Heart left ventricle (tissue), 13 donors: ENCODE data around the gene TMEM163.

ENCODE experiments used
- POLR2A ChIP-seq, 2 donors: fragments of 450-650 bp; IDR thresholded peaks; one replicate each; pipeline ENCODE4 v1.6.1; 2017; ENCODE audit warnings: antibody characterized with exemption in 2 of 2, mild to moderate bottlenecking in 2 of 2, moderate library complexity in 2 of 2
- TF ChIP-seq, protein P1 (sequence below), 12 donors: fragments of 200-600 bp; sonication (generic) in 4 of 12; IDR thresholded peaks; one replicate each; pipeline versions ENCODE4 v1.5.0 to v1.8.0; 2018 to 2022; ENCODE audit warnings: antibody characterized with exemption in 12 of 12, mild to moderate bottlenecking in 5 of 12
- donor health status: ischemic (EF 13 %, LVEDD 7.1; RV severe dilation, severe dysfunction).
- donor health status: DM: no; HTN: yes; CAD: no.
- donor health status: DM: no; HTN: no; CAD: no.
- donor health status: ischemic (EF 25% LVEDD 6.9; RV normal size, moderate dysfunction).
- donor health status: ischemic (EF 25% LVEDD 5.7; RV mildly dilated, moderate dysfunction).
- donor health status: ischemic (EF 35%, LVEDD 5.7; RV mildly dilated, moderate dysfunction).
- donor health status: nonischemic (EF 11% LVEDD 7.7; RV severe dilation, severe dysfunction).
- donor health status: DM: yes; HTN: yes; CAD: no.
- donor health status: PGD.
- donor health status: ischemic (EF 29% LVEDD 5.4; RV normal size, mild dysfunction).
- donor health status: nonischemic (EF 23%, LVEDD 6.1; RV moderate dilation, normal function).

DNA sequence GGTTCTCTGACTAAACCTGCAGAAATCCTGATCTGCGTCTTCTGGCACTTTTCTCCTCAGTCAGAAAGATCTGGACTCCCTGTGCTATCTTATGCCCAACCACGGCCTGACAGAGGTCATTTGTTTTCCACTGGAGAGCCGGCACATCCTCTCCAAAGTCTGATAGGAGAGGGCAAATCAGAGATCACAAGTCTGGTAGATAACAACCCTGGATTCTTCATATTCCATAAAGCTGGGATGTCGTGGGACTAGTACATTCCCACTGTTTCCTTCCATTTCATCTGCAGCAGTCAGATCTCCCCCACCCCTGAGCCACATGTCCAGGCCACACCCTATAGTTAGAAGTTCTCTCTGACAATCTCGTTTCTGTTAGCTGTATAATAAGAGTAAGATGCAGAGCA is 308.0 kb downstream of the TMEM163 start:
- TF ChIP-seq, protein P1, sequence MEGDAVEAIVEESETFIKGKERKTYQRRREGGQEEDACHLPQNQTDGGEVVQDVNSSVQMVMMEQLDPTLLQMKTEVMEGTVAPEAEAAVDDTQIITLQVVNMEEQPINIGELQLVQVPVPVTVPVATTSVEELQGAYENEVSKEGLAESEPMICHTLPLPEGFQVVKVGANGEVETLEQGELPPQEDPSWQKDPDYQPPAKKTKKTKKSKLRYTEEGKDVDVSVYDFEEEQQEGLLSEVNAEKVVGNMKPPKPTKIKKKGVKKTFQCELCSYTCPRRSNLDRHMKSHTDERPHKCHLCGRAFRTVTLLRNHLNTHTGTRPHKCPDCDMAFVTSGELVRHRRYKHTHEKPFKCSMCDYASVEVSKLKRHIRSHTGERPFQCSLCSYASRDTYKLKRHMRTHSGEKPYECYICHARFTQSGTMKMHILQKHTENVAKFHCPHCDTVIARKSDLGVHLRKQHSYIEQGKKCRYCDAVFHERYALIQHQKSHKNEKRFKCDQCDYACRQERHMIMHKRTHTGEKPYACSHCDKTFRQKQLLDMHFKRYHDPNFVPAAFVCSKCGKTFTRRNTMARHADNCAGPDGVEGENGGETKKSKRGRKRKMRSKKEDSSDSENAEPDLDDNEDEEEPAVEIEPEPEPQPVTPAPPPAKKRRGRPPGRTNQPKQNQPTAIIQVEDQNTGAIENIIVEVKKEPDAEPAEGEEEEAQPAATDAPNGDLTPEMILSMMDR (IDR thresholded peaks at IDR 0.05): no peak
- TF ChIP-seq POLR2A (IDR thresholded peaks at IDR 0.05): no peak
